WTC11 (cell line): ENCODE measurements around the gene SLC11A1. TPM values are rescaled to one million over a fixed set of nuclear protein-coding genes. Genes with fewer than 3 reads are reported as not detected.

Source experiments
- ATAC-seq: fragments of 200-7000 bp; cut with Tn5 transposase; 2 replicates; pipeline ENCODE4 v1.10.0; 2021; ENCODE audit warnings: mild to moderate bottlenecking, moderate library complexity
- CTCF ChIA-PET: fragments of 300-600 bp; sonication (Branson Sonifier 250); formaldehyde crosslinking; loops from one replicate; lab custom pipeline; 2021; ENCODE audit warnings: antibody characterized with exemption; lab: Charles Lee
- POLR2A ChIA-PET: fragments of 350-600 bp; sonication (Branson Sonifier 250); formaldehyde crosslinking; loops from one replicate; lab custom pipeline; 2021; ENCODE audit warnings: antibody characterized with exemption; lab: Charles Lee
- DNase-seq: peaks from one replicate; pipeline ENCODE4 v3.0.0; 2021; ENCODE audit warnings: low spot score
- H3K27ac Mint-ChIP-seq: 2 replicates; pipeline ENCODE4 v1.8.0; 2021; ENCODE audit warnings: mixed read lengths
- H3K27me3 Mint-ChIP-seq: 2 replicates; pipeline ENCODE4 v1.8.0; 2021; ENCODE audit warnings: low read depth, mild to moderate bottlenecking, moderate library complexity, mixed read lengths
- H3K36me3 Mint-ChIP-seq: 2 replicates; pipeline ENCODE4 v1.8.0; 2021; ENCODE audit warnings: mixed read lengths
- H3K4me1 Mint-ChIP-seq: 2 replicates; pipeline ENCODE4 v1.8.0; 2022; ENCODE audit warnings: mixed read lengths
- H3K4me3 Mint-ChIP-seq: 2 replicates; pipeline ENCODE4 v1.8.0; 2021; ENCODE audit warnings: mild to moderate bottlenecking, moderate library complexity, mixed read lengths
- H3K9me3 Mint-ChIP-seq: 2 replicates; pipeline ENCODE4 v1.8.0; 2021; ENCODE audit warnings: mixed read lengths
- FOXJ3 ChIP-seq: sonication (generic); formaldehyde crosslinking; IDR thresholded peaks from 2 replicates; pipeline ENCODE4 v1.9.0; 2021; ENCODE audit warnings: missing genetic modification reagents, mild to moderate bottlenecking, borderline replicate concordance
- GABPB1 ChIP-seq: sonication (generic); formaldehyde crosslinking; IDR thresholded peaks from 2 replicates; pipeline ENCODE4 v1.8.1; 2023; ENCODE audit warnings: mild to moderate bottlenecking, missing genetic modification reagents
- HMGA2 ChIP-seq: fragments of 250-450 bp; sonication (Bioruptor Pico); IDR thresholded peaks from 2 replicates; pipeline ENCODE4 v1.4.0; 2021; ENCODE audit warnings: mild to moderate bottlenecking, moderate library complexity
- MYBL2 ChIP-seq: sonication (generic); formaldehyde crosslinking; IDR thresholded peaks from 2 replicates; pipeline ENCODE4 v1.8.1; 2023; ENCODE audit warnings: mild to moderate bottlenecking, moderate library complexity, missing genetic modification reagents
- PRRX2 ChIP-seq: fragments of 250-450 bp; sonication (Bioruptor Pico); IDR thresholded peaks from 2 replicates; pipeline ENCODE4 v1.8.0; 2021; ENCODE audit warnings: mild to moderate bottlenecking
- RELA ChIP-seq: sonication (generic); formaldehyde crosslinking; IDR thresholded peaks from 2 replicates; pipeline ENCODE4 v1.8.1; 2022; ENCODE audit warnings: missing genetic modification reagents, mild to moderate bottlenecking, borderline replicate concordance
- RORB ChIP-seq: fragments of 250-450 bp; sonication (Bioruptor Pico); IDR thresholded peaks from 2 replicates; pipeline ENCODE4 v1.9.0; 2021; ENCODE audit warnings: mild to moderate bottlenecking
- ZNF121 ChIP-seq: sonication (generic); formaldehyde crosslinking; IDR thresholded peaks from 2 replicates; pipeline ENCODE4 v1.8.0; 2023; ENCODE audit warnings: missing genetic modification reagents
- ZNF263 ChIP-seq: sonication (generic); formaldehyde crosslinking; IDR thresholded peaks from 2 replicates; pipeline ENCODE4 v1.8.1; 2022; ENCODE audit warnings: low read depth, mild to moderate bottlenecking, moderate library complexity, missing genetic modification reagents
- ZNF416 ChIP-seq: fragments of 250-450 bp; sonication (Bioruptor Pico); IDR thresholded peaks from 2 replicates; pipeline ENCODE4 v1.9.0; 2021; ENCODE audit warnings: mild to moderate bottlenecking, inconsistent platforms
- ZNF671 ChIP-seq: fragments of 250-450 bp; sonication (Bioruptor Pico); IDR thresholded peaks from 2 replicates; pipeline ENCODE4 v1.8.0; 2021; ENCODE audit warnings: mild to moderate bottlenecking
- total RNA-seq: library from RNA; stranded (reverse); gene quantifications from 3 replicates; pipeline ENCODE4 v1.2.3, GENCODE V29; 2021
- TF ChIP-seq, protein P1 (sequence below): fragments of 250-450 bp; sonication (Bioruptor Pico); IDR thresholded peaks from 2 replicates; pipeline ENCODE4 v1.8.0; 2021; ENCODE audit warnings: mild to moderate bottlenecking
- TF ChIP-seq, protein P2 (sequence below): sonication (generic); formaldehyde crosslinking; IDR thresholded peaks from 2 replicates; pipeline ENCODE4 v1.8.1; 2023; ENCODE audit warnings: mild to moderate bottlenecking, missing genetic modification reagents, borderline replicate concordance
- TF ChIP-seq, protein P3 (sequence below): sonication (generic); formaldehyde crosslinking; IDR thresholded peaks from 2 replicates; pipeline ENCODE4 v1.8.1; 2023; ENCODE audit warnings: mild to moderate bottlenecking, missing genetic modification reagents
- TF ChIP-seq, protein P4 (sequence below): fragments of 250-450 bp; sonication (Bioruptor Pico); IDR thresholded peaks from 2 replicates; pipeline ENCODE4 v1.9.0; 2021; ENCODE audit warnings: mild to moderate bottlenecking
- TF ChIP-seq, protein P5 (sequence below): fragments of 250-450 bp; sonication (Bioruptor Pico); IDR thresholded peaks from 2 replicates; pipeline ENCODE4 v1.9.0; 2021; ENCODE audit warnings: mild to moderate bottlenecking, borderline replicate concordance

Gene SLC11A1
- total RNA-seq, 1 experiment from 2014 or later: 0.31 TPM

DNA sequence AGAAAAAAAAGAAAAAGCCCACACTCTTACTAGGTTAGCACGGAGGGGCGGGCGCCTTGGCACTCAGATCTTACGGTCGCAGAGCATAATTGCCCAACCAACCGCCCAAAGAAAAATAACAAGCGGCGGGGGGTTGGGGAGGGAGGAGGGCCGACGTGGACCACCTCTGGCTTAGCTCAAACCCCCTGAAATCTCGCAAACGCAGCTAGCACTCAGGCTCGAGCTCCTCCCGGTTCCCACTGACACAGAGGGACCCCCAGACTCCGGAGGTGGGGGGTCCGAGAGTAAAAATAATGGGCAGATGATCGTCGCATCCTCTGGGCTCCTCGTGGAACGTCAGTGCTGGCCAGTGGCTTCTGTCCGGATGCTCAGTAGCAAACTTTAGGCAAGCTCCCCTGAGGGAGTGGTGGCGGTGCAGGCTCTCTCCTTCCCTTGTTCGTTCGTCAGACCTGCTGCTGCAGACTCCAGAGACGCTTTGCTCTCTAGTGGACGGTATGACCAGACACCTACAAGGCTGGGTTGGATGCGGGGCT lies 13.4 kb upstream of the SLC11A1 start (continued):
- TF ChIP-seq, protein P1, sequence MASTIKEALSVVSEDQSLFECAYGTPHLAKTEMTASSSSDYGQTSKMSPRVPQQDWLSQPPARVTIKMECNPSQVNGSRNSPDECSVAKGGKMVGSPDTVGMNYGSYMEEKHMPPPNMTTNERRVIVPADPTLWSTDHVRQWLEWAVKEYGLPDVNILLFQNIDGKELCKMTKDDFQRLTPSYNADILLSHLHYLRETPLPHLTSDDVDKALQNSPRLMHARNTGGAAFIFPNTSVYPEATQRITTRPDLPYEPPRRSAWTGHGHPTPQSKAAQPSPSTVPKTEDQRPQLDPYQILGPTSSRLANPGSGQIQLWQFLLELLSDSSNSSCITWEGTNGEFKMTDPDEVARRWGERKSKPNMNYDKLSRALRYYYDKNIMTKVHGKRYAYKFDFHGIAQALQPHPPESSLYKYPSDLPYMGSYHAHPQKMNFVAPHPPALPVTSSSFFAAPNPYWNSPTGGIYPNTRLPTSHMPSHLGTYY (CRISPR knock-in tag): no peak
- no peak for TF ChIP-seq ZNF416
- TF ChIP-seq, protein P2, sequence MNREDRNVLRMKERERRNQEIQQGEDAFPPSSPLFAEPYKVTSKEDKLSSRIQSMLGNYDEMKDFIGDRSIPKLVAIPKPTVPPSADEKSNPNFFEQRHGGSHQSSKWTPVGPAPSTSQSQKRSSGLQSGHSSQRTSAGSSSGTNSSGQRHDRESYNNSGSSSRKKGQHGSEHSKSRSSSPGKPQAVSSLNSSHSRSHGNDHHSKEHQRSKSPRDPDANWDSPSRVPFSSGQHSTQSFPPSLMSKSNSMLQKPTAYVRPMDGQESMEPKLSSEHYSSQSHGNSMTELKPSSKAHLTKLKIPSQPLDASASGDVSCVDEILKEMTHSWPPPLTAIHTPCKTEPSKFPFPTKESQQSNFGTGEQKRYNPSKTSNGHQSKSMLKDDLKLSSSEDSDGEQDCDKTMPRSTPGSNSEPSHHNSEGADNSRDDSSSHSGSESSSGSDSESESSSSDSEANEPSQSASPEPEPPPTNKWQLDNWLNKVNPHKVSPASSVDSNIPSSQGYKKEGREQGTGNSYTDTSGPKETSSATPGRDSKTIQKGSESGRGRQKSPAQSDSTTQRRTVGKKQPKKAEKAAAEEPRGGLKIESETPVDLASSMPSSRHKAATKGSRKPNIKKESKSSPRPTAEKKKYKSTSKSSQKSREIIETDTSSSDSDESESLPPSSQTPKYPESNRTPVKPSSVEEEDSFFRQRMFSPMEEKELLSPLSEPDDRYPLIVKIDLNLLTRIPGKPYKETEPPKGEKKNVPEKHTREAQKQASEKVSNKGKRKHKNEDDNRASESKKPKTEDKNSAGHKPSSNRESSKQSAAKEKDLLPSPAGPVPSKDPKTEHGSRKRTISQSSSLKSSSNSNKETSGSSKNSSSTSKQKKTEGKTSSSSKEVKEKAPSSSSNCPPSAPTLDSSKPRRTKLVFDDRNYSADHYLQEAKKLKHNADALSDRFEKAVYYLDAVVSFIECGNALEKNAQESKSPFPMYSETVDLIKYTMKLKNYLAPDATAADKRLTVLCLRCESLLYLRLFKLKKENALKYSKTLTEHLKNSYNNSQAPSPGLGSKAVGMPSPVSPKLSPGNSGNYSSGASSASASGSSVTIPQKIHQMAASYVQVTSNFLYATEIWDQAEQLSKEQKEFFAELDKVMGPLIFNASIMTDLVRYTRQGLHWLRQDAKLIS (CRISPR knock-in tag): no peak

DNA sequence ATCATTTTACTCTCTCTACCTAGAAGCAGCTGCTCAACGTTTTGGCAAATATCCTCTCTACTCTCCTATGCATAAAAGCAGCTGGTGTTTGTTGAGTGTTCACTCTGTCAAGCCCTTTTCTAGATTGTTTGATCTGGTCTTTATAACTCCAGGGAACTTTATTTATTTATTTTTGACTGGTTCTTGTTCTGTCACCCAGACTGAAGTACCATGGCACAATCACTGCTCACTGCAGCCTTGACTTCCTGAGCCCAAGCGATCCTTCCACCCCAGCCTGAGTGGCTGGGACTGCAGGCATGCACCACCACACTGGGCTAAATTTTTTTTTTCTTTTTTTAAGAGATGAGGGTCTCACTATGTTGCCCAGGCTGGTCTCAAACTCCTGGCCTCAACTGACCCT lies 12.7 kb upstream of the SLC11A1 start:
- CTCF ChIA-PET: interaction anchor here (1.2 to 1.5 kb wide), 2 partner anchors 13 to 96 kb away, joined by 6 to 11 read pairs; partner anchors contain the start of gene CATIP
- H3K36me3 Mint-ChIP-seq: no peaks in the 10 kb centered on the region
- DNase-seq: no peak
- no peaks in the 10 kb centered on the region for H3K27me3 Mint-ChIP-seq
- no peak for ATAC-seq
- H3K4me1 Mint-ChIP-seq: peaks cover 6% of the 10 kb centered on the region; the same call in 1 of the 2 replicates
- H3K9me3 Mint-ChIP-seq: no peaks in the 10 kb centered on the region
- POLR2A ChIA-PET: no interaction called here
- TF ChIP-seq GABPB1 (CRISPR knock-in tag): no peak
- TF ChIP-seq, protein P1 (CRISPR knock-in tag): no peak
- TF ChIP-seq ZNF263: no peak
- TF ChIP-seq, protein P3, sequence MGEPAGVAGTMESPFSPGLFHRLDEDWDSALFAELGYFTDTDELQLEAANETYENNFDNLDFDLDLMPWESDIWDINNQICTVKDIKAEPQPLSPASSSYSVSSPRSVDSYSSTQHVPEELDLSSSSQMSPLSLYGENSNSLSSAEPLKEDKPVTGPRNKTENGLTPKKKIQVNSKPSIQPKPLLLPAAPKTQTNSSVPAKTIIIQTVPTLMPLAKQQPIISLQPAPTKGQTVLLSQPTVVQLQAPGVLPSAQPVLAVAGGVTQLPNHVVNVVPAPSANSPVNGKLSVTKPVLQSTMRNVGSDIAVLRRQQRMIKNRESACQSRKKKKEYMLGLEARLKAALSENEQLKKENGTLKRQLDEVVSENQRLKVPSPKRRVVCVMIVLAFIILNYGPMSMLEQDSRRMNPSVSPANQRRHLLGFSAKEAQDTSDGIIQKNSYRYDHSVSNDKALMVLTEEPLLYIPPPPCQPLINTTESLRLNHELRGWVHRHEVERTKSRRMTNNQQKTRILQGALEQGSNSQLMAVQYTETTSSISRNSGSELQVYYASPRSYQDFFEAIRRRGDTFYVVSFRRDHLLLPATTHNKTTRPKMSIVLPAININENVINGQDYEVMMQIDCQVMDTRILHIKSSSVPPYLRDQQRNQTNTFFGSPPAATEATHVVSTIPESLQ (CRISPR knock-in tag): no peak
- TF ChIP-seq ZNF121 (CRISPR knock-in tag): peak; percentile 55; the same call in 1 of the 2 replicates
- H3K27ac Mint-ChIP-seq: no peak overlapping the region
- no peak overlapping the region for H3K4me3 Mint-ChIP-seq

DNA sequence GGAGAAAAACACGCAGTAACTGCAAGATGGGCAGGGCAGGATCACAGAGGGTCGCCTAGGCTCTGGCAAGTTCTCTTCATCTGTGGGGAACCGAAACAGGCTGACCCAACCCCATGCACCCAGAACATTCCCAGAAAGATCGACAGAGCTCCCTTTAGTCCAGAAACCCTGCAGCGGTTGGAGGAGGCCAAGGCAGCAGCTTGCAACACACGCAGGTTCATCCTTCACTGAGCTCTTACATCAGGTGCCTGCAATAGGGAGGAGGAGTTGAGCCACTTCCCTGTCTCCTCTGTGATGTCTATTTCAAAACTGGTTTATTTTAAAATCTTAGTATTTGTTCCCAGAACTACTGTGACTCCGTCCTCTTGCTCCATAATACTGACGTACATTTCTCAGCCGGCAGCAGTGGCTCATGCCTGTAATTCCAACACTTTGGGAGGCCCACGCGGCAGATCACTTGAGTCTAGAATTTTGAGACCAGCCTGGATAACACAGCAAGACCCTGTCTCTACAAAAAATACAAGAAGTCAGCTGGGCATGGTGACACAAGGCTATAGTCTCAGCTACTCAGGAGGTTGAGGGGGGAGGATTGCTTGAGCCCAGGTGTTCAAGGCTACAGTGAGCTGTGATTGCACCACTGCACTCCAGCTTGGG lies 11.5 kb upstream of the SLC11A1 start:
- ChIA-PET CTCF (interaction anchor here (0.6 kb wide), 1 partner anchor 14 kb away, joined by 4 read pairs; the partner anchor contains the start of gene CATIP), POLR2A (interaction anchor here (0.5 kb wide), 1 partner anchor 49 kb away, joined by 5 read pairs; no protein-coding TSS in a partner anchor)
- DNase-seq: no peak
- no peak overlapping the region for H3K27ac Mint-ChIP-seq
- H3K4me1 Mint-ChIP-seq: peaks cover 6% of the 10 kb centered on the region; the same call in 1 of the 2 replicates
- H3K27me3 Mint-ChIP-seq: no peaks in the 10 kb centered on the region
- H3K4me3 Mint-ChIP-seq: no peak overlapping the region
- TF ChIP-seq GABPB1 (CRISPR knock-in tag): peak; percentile 88
- TF ChIP-seq, protein P4, sequence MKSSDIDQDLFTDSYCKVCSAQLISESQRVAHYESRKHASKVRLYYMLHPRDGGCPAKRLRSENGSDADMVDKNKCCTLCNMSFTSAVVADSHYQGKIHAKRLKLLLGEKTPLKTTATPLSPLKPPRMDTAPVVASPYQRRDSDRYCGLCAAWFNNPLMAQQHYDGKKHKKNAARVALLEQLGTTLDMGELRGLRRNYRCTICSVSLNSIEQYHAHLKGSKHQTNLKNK: no peak
- TF ChIP-seq RORB: no peak
- ATAC-seq: no peak
- no peaks in the 10 kb centered on the region for H3K9me3 Mint-ChIP-seq
- no peaks in the 10 kb centered on the region for H3K36me3 Mint-ChIP-seq

DNA sequence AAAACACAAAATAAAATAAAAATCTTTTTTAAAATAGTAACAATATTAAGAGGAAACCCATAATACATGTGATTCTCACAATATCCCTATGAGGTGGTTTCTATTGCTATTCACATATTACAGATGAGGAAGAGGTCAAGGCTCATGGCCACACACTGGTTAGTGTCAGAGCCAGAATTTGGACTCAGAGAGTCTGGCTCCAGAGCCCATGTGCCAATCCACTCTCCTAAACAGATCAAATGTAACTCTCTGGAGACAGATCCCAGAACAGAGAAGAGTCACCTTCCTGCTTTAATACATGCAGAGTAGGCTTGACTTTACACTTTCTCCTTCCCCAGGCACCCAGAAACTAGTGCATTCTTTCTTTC lies 10.1 kb upstream of the SLC11A1 start:
- Mint-ChIP-seq H3K4me3 (no peak overlapping the region), H3K36me3 (no peaks in the 10 kb centered on the region), H3K27me3 (no peaks in the 10 kb centered on the region), H3K4me1 (peaks cover 6% of the 10 kb centered on the region; the same call in 1 of the 2 replicates), H3K9me3 (no peaks in the 10 kb centered on the region), H3K27ac (no peak overlapping the region)
- ATAC-seq (no peak), DNase-seq (no peak)
- CTCF ChIA-PET: no interaction called here
- POLR2A ChIA-PET: no interaction called here
- TF ChIP-seq HMGA2 (CRISPR knock-in tag) (no peak), RELA (no peak), FOXJ3 (no peak), MYBL2 (CRISPR knock-in tag) (no peak), ZNF671 (no peak), PRRX2 (CRISPR knock-in tag) (no peak)
- TF ChIP-seq, protein P5, sequence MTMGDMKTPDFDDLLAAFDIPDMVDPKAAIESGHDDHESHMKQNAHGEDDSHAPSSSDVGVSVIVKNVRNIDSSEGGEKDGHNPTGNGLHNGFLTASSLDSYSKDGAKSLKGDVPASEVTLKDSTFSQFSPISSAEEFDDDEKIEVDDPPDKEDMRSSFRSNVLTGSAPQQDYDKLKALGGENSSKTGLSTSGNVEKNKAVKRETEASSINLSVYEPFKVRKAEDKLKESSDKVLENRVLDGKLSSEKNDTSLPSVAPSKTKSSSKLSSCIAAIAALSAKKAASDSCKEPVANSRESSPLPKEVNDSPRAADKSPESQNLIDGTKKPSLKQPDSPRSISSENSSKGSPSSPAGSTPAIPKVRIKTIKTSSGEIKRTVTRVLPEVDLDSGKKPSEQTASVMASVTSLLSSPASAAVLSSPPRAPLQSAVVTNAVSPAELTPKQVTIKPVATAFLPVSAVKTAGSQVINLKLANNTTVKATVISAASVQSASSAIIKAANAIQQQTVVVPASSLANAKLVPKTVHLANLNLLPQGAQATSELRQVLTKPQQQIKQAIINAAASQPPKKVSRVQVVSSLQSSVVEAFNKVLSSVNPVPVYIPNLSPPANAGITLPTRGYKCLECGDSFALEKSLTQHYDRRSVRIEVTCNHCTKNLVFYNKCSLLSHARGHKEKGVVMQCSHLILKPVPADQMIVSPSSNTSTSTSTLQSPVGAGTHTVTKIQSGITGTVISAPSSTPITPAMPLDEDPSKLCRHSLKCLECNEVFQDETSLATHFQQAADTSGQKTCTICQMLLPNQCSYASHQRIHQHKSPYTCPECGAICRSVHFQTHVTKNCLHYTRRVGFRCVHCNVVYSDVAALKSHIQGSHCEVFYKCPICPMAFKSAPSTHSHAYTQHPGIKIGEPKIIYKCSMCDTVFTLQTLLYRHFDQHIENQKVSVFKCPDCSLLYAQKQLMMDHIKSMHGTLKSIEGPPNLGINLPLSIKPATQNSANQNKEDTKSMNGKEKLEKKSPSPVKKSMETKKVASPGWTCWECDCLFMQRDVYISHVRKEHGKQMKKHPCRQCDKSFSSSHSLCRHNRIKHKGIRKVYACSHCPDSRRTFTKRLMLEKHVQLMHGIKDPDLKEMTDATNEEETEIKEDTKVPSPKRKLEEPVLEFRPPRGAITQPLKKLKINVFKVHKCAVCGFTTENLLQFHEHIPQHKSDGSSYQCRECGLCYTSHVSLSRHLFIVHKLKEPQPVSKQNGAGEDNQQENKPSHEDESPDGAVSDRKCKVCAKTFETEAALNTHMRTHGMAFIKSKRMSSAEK: no peak
